ENCODE data around the gene NUMBL. TPM values are rescaled to one million over a fixed set of nuclear protein-coding genes. Genes with fewer than 3 reads are reported as not detected.

Gene NUMBL
- total and polyA plus RNA-seq, 9 of the 15 experiments (the other 6 are each of a cell fraction or from before 2014, with no cell fraction given), result 0.39 to 38.6 (median 6.6) TPM

GRCh38 chr19:40716482-40717324 lies 26.3 kb upstream of the NUMBL start, which contains the start of the genes COQ8B and ITPKC (continued):
- TF ChIP-seq MNT (conservative IDR thresholded peaks at IDR 0.05), result peak; percentile 78 to 90
- TF ChIP-seq, protein P1, sequence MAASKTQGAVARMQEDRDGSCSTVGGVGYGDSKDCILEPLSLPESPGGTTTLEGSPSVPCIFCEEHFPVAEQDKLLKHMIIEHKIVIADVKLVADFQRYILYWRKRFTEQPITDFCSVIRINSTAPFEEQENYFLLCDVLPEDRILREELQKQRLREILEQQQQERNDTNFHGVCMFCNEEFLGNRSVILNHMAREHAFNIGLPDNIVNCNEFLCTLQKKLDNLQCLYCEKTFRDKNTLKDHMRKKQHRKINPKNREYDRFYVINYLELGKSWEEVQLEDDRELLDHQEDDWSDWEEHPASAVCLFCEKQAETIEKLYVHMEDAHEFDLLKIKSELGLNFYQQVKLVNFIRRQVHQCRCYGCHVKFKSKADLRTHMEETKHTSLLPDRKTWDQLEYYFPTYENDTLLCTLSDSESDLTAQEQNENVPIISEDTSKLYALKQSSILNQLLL (CRISPR knock-in tag; IDR thresholded peaks at IDR 0.05; ENCODE audit: borderline replicate concordance), result no peak
- TF ChIP-seq FOXK1 (CRISPR knock-in tag; IDR thresholded peaks at IDR 0.05; ENCODE audit: borderline replicate concordance), result no peak
- TF ChIP-seq ESRRB (CRISPR knock-in tag; IDR thresholded peaks at IDR 0.05; ENCODE audit: borderline replicate concordance), result no peak

GRCh38 chr19:40716031-40716481 lies 25.6 kb upstream of the NUMBL start:
- peaks cover 21 to 55% of the 10 kb centered on the region in 2 experiments for H3K4me1 ChIP-seq (replicated peaks in 1 of 2; ENCODE audit: control insufficient read depth in 2 of 2, insufficient read depth in 2 of 2, low read length in 2 of 2)
- ChIA-PET POLR2A (interaction anchor here (0.5 to 1.4 kb wide), 3 partner anchors 33 to 80 kb away, joined by 4 to 8 read pairs (median 5); partner anchors contain the start of genes ACTMAP and SNRPA), CTCF (ENCODE audit: low intra/inter-chr PET ratio) (no interaction called here)
- H3K9me3 ChIP-seq (replicated peaks; ENCODE audit: control insufficient read depth, insufficient read depth, low read depth, low read length), result no peaks in the 10 kb centered on the region
- FAIRE-seq (peak; percentile 82), DNase-seq (ENCODE audit: extremely low read depth in 1 of 4, low spot score in 3 of 4) (peak; percentile 54 to 79 (median 54)), ATAC-seq (no peak)
- no peaks in the 10 kb centered on the region for H3K27me3 ChIP-seq (ENCODE audit: control insufficient read depth in 2 of 2, insufficient read depth in 2 of 2, low read length in 2 of 2)
- intact Hi-C loops (cut with micrococcal nuclease), result loop anchor here (2.0 kb wide), 1 partner anchor 35 kb away; the partner anchor contains the start of genes ACTMAP and SNRPA
- no TSS peak for BruUV-seq (replicated peaks)
- H3K9ac ChIP-seq (ENCODE audit: insufficient read depth in 1 of 2, low read depth in 2 of 2, low read length in 2 of 2), result peak overlapping the region; percentile 79 to 90; a peak in 3 of 4 replicates
- H3K36me3 ChIP-seq (ENCODE audit: control insufficient read depth, insufficient read depth, low read length), result peaks cover 11% of the 10 kb centered on the region; the same call in 2 of the 3 replicates
- peaks cover 52% of the 10 kb centered on the region for H3K79me2 ChIP-seq (ENCODE audit: control insufficient read depth, insufficient read depth, low read length)
- WGBS (ENCODE audit: insufficient coverage, low coverage, missing lambda C conversion rate), result 1% methylated on average over 8 of the region's 8 CpGs
- H3K9me1 ChIP-seq (ENCODE audit: control insufficient read depth, insufficient read depth, low read length), result no peaks in the 10 kb centered on the region
- H3K4me2 ChIP-seq (ENCODE audit: insufficient read depth, low read length), result peak overlapping the region; percentile 93
- no peaks in the 10 kb centered on the region for H4K20me1 ChIP-seq (replicated peaks; ENCODE audit: control insufficient read depth, insufficient read depth, low read length)
- H2AFZ ChIP-seq (ENCODE audit: low read depth, low read length), result peak overlapping the region; percentile 78
- peak overlapping the region; percentile 62 for H3K4me3 ChIP-seq
- peak overlapping the region; percentile 80 for H3K27ac ChIP-seq (ENCODE audit: extremely low read depth, low read depth, low read length)
- in situ Hi-C loops (cut with MboI), result no loop called here
- TF ChIP-seq ZBTB33 (CRISPR knock-in tag; IDR thresholded peaks at IDR 0.05) (no peak), FOSL1 (tag; conservative IDR thresholded peaks at IDR 0.05) (peak; percentile 84; the same call in 1 of the 2 replicates), NFIC (IDR thresholded peaks at IDR 0.05) (peak; percentile 87), ETV1 (tag; conservative IDR thresholded peaks at IDR 0.05; ENCODE audit: low read depth) (no peak)
- TF ChIP-seq, protein P2, sequence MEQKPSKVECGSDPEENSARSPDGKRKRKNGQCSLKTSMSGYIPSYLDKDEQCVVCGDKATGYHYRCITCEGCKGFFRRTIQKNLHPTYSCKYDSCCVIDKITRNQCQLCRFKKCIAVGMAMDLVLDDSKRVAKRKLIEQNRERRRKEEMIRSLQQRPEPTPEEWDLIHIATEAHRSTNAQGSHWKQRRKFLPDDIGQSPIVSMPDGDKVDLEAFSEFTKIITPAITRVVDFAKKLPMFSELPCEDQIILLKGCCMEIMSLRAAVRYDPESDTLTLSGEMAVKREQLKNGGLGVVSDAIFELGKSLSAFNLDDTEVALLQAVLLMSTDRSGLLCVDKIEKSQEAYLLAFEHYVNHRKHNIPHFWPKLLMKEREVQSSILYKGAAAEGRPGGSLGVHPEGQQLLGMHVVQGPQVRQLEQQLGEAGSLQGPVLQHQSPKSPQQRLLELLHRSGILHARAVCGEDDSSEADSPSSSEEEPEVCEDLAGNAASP (IDR thresholded peaks at IDR 0.05), result no peak

Data from K562 (cell line).